Measurements from ENCODE around the gene GRIK4. TPM values are rescaled to one million over a fixed set of nuclear protein-coding genes. Genes with fewer than 3 reads are reported as not detected.

The GRIK4 gene
- total and polyA plus RNA-seq, 2 donors (not counting 1 experiment from before 2014, with no cell fraction given) = 0.12 to 0.27 TPM

- H3K27ac Mint-ChIP-seq = no peak overlapping the region
- intact Hi-C loops (cut with micrococcal nuclease) = no loop called here
- CTCF ChIA-PET = interaction anchor here (0.9 to 1.9 kb wide), 4 partner anchors 10 to 282 kb away, joined by 3 to 6 read pairs (median 4); no protein-coding TSS in a partner anchor
- POLR2A ChIA-PET = no interaction called here
- H3K4me1 ChIP-seq (ENCODE audit: control insufficient read depth in 2 of 2, insufficient read depth in 2 of 2, low read length in 2 of 2) = no peaks in the 10 kb centered on the region
- no peaks in the 10 kb centered on the region for H3K4me1 Mint-ChIP-seq
- ATAC-seq (ENCODE audit: low read depth) (no peak), DNase-seq (no peak)
- WGBS (ENCODE audit: insufficient coverage) = 75% methylated on average over 2 of the region's 2 CpGs
- no peaks in the 10 kb centered on the region for H3K9me3 Mint-ChIP-seq (ENCODE audit: insufficient read depth)
- H4K20me1 ChIP-seq (ENCODE audit: control insufficient read depth, insufficient read depth, low read length, poor library complexity, severe bottlenecking) = no peaks in the 10 kb centered on the region
- no peak overlapping the region for H3K4me3 Mint-ChIP-seq
- H3K4me2 ChIP-seq (replicated peaks; ENCODE audit: low read depth, low read length, poor library complexity, severe bottlenecking) = no peak overlapping the region
- H3K36me3 ChIP-seq (replicated peaks in 1 of 2; ENCODE audit: control extremely low read depth in 1 of 2, control insufficient read depth in 1 of 2, extremely low read depth in 1 of 2, insufficient read depth in 2 of 2, low read length in 1 of 2) = no peaks in the 10 kb centered on the region
- H3K9me3 ChIP-seq (ENCODE audit: control extremely low read depth in 1 of 3, control insufficient read depth in 2 of 3, insufficient read depth in 1 of 3, low read length in 2 of 3) = no peaks in the 10 kb centered on the region
- no peak overlapping the region for H3K27ac ChIP-seq (ENCODE audit: low read length in 2 of 2)
- no peak overlapping the region for H3K4me3 ChIP-seq (ENCODE audit: control extremely low read depth in 1 of 5, extremely low read depth in 1 of 5, insufficient read depth in 1 of 5, low read depth in 2 of 5, low read length in 4 of 5)
- peaks cover 0 to 12% (median 0%) of the 10 kb centered on the region in 4 experiments for H3K27me3 ChIP-seq (replicated peaks in 1 of 4; ENCODE audit: control extremely low read depth in 1 of 4, control insufficient read depth in 3 of 4, insufficient read depth in 4 of 4, low read length in 3 of 4)
- no peak overlapping the region for H2AFZ ChIP-seq (ENCODE audit: insufficient read depth, low read depth, low read length, poor library complexity, severe bottlenecking)
- no peak for TF ChIP-seq CTCF (IDR thresholded peaks at IDR 0.05)
- no peak for TF ChIP-seq EZH2 (IDR thresholded peaks at IDR 0.05; ENCODE audit: borderline replicate concordance, insufficient read depth, low read depth, low read length, poor library complexity, severe bottlenecking)
- H3K79me2 ChIP-seq (ENCODE audit: control insufficient read depth, insufficient read depth, low read length) = no peaks in the 10 kb centered on the region
- H3K9ac ChIP-seq (ENCODE audit: low read length) = no peak overlapping the region
- peaks cover 32% of the 10 kb centered on the region for H3K27me3 Mint-ChIP-seq
Observed at GRCh38 chr11:120912915-120913314, 401.4 kb downstream of the GRIK4 start.

GRCh38 chr11:120914021-120914420, 402.5 kb downstream of the GRIK4 start:
- WGBS (ENCODE audit: insufficient coverage) = no CpG with 5 or more reads among the region's 5 CpGs
- ChIA-PET CTCF (interaction anchor here (1.9 kb wide), 1 partner anchor 15 kb away, joined by 4 read pairs; no protein-coding TSS in a partner anchor), POLR2A (no interaction called here)
- TF ChIP-seq EZH2 (IDR thresholded peaks at IDR 0.05; ENCODE audit: borderline replicate concordance, insufficient read depth, low read depth, low read length, poor library complexity, severe bottlenecking) (no peak), CTCF (IDR thresholded peaks at IDR 0.05) (no peak)
- Histone ChIP-seq H3K79me2 (ENCODE audit: control insufficient read depth, insufficient read depth, low read length) (no peaks in the 10 kb centered on the region), H3K27ac (ENCODE audit: low read length in 2 of 2) (no peak overlapping the region), H3K27me3 (replicated peaks in 1 of 4; ENCODE audit: control extremely low read depth in 1 of 4, control insufficient read depth in 3 of 4, insufficient read depth in 4 of 4, low read length in 3 of 4) (peaks cover 0 to 12% (median 0%) of the 10 kb centered on the region in 4 experiments), H3K4me2 (replicated peaks; ENCODE audit: low read depth, low read length, poor library complexity, severe bottlenecking) (no peak overlapping the region), H3K9me3 (ENCODE audit: control extremely low read depth in 1 of 3, control insufficient read depth in 2 of 3, insufficient read depth in 1 of 3, low read length in 2 of 3) (no peaks in the 10 kb centered on the region), H3K4me1 (ENCODE audit: control insufficient read depth in 2 of 2, insufficient read depth in 2 of 2, low read length in 2 of 2) (no peaks in the 10 kb centered on the region), H2AFZ (ENCODE audit: insufficient read depth, low read depth, low read length, poor library complexity, severe bottlenecking) (no peak overlapping the region), H3K4me3 (ENCODE audit: control extremely low read depth in 1 of 5, extremely low read depth in 1 of 5, insufficient read depth in 1 of 5, low read depth in 2 of 5, low read length in 4 of 5) (no peak overlapping the region), H3K9ac (ENCODE audit: low read length) (no peak overlapping the region), H4K20me1 (ENCODE audit: control insufficient read depth, insufficient read depth, low read length, poor library complexity, severe bottlenecking) (no peaks in the 10 kb centered on the region), H3K36me3 (replicated peaks in 1 of 2; ENCODE audit: control extremely low read depth in 1 of 2, control insufficient read depth in 1 of 2, extremely low read depth in 1 of 2, insufficient read depth in 2 of 2, low read length in 1 of 2) (no peaks in the 10 kb centered on the region)
- no peak overlapping the region for H3K27ac Mint-ChIP-seq
- H3K27me3 Mint-ChIP-seq = peaks cover 37% of the 10 kb centered on the region
- no peaks in the 10 kb centered on the region for H3K4me1 Mint-ChIP-seq
- H3K4me3 Mint-ChIP-seq = no peak overlapping the region
- intact Hi-C loops (cut with micrococcal nuclease) = no loop called here
- DNase-seq = no peak
- ATAC-seq (ENCODE audit: low read depth) = no peak
- no peaks in the 10 kb centered on the region for H3K9me3 Mint-ChIP-seq (ENCODE audit: insufficient read depth)
